Activated CD8-positive, alpha-beta memory T cell treated with anti-CD3 and anti-CD28 coated beads, Interleukin-2, amount 50 U/mL, for 4 hours (primary cell): ENCODE measurements around the gene NKX6-1.

ENCODE experiments used
- DNase-seq: peaks from one replicate; pipeline ENCODE4 v3.0.0-alpha.2; 2020

Gene NKX6-1

DNA sequence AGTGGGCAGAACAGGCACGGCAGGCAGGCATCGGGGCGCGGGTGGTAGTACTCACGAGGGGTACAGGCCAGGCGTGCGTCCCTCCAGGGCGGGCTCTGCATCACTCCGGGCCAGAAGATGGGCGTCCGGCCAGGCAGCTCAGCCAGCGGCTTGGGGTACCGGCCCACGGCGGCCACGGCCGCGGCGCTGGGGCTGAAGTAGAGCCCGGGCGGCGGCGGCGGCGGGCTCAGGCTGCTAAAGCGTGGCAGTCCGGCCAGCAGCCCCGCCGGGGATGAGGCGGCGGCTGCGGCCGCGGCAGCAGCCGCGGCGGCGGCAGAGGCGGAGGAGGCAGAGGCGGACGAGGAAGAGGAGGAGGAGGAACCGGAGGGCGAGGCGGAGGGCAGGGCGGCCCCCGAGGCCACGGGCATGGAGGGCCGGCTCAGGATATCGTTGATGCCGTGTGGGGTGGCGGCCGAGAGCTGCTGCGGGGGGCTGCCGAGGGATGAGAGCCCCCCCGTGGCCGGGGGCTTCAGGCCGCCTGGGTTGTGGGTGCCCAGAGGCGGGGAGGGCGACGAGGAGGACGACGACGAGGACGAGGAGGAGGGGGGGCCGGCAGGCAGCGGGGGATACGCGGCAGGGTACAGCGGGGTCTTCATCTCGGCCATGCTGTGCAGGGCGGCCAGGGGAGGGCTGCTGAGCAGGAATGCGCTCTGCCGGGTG, 1.4 kb downstream of the NKX6-1 start:
- no peak for DNase-seq

- no peak for DNase-seq
These were observed 2.2 kb downstream of the NKX6-1 start for GRCh38 chr4:84496706-84497503.

- no peak for DNase-seq
These were observed 2.8 kb downstream of the NKX6-1 start for GRCh38 chr4:84496331-84496705.

DNA sequence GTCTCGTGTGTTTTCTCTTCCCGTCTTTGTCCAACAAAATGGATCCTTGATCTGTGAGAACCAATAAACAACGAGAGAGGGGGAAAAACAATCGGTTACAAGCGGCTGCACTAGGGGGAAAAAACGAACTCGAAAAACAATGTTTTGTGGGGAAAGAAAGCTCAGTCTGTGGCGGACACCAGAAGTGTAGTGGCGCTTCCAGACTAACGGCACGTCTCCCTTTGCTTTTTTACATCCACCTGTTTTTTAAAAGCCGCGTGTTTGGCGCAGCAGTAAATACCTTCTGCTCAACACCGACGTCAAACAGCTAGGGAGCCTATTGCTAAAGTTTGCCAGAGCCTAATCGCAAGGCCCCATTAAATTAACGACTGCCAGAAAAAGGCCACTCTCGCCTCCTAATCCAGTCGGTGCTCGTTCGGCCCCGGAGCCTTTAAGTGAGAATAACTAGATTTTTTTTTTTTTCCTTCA, 3.3 kb downstream of the NKX6-1 start:
- DNase-seq, result no peak

DNA sequence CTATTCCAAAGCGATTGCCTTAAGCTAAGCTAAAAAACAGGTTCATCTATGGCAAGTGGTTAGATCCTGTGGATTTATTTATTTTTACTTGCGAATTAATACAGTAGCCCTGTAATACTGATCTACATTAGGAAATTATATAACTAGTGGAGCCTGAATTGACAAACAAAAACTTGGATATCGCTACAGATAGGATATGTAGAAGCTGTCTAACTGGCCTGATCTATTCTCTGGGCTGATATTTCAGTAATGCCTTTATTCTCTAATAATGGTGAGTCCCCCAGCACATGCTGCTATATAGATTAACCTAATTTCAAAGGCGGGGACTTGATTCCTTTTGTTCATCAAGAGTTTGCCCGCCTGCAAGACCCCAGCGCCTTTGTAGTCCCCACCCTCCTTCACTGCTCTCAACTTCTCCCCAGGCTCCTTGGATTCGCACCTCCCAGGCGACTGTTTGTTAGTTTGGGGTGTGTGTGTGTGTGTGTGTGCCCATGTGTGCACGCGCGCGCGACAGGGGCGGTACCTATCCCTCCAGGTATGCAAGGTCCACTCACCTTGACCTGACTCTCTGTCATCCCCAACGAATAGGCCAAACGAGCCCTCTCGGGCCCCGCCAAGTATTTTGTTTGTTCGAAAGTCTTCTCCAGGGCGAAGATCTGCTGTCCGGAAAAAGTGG, 3.8 kb downstream of the NKX6-1 start:
- DNase-seq, result no peak

GRCh38 chr4:84494531-84494930, 4.6 kb downstream of the NKX6-1 start:
- DNase-seq, result no peak

DNA sequence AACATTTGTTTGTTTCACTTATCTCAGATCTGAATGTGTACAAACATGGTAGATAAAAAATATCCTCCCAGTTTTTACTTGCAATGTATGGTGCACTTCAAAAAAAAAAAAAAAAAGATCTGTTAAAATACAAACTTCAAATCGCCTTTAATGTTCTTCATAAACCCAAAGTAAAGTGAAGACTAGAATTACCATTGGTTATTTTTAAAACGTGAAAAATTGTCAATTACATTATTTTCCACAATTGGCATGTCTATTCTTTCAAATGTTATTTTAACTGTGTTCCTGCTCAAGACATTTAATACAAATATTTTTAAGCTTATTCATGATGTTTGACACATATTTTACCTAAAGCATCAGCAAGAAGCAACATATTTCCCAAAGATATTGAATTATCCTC, 5.0 kb downstream of the NKX6-1 start:
- DNase-seq, result no peak

GRCh38 chr4:84493092-84493850, 5.8 kb downstream of the NKX6-1 start:
- no peak for DNase-seq

DNA sequence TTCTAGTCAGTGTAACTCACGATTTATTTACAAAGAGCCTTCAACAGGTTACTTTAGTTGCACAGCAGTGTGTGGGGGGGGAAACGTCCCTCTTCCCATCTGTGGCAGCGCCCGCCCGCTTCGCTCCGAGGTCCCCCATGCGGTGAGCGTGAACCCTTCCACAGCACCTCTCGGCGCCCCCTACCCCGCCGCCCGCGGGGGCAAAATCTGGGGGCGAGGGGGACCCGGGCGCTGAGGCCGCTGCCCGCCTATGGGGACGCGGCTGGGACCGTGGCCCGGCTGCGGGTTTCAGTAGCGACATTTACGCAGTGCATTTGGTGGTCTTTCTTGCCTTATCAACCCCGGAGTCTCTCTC, 6.4 kb downstream of the NKX6-1 start:
- DNase-seq, result no peak

DNA sequence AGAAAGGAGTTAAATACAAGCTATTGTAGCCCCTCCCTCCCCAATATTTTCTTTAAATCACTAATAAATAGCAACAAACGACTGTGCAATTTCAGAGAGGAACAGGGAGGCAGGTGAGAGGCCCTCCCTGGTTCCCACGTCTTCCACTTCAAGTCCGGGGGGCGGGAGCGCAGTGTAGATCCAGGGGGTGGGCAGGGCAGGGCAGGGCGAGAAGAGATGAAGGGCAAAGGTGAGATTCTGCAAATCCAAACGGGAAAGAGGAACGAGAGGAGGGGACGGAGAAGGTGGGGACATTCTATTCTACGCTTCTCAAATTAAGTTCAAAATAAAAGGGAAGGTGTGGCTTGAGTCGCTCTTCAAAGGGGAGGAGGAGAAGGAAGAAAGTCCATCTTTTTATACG, 6.8 kb downstream of the NKX6-1 start:
- DNase-seq, result no peak

- no peak for DNase-seq
These were observed 7.6 kb downstream of the NKX6-1 start for GRCh38 chr4:84491481-84491880.

DNA sequence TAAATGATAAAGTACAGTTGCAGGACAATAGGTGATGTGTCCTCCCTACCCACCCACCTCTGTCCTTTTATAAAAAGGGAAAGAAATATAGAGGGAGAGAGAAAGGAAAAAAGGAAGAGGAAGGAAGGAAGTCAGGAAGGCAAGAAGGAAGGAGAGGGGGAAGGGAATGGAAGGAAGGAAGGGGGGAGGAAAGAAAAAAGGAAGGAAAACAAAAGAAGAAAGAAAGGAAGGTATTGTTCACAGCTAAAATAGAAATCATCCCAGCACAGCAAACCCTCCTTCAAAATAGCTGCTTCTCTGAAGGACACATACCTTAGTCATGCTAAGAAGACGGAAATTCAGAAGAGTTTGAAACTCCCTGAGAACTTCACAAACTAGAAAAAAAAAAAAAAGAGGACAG, 8.4 kb downstream of the NKX6-1 start:
- no peak for DNase-seq

GRCh38 chr4:84484236-84484635, 14.9 kb downstream of the NKX6-1 start:
- DNase-seq, result no peak

- DNase-seq, result no peak
These were observed 15.4 kb downstream of the NKX6-1 start for GRCh38 chr4:84483688-84484087.

- DNase-seq, result no peak
These were observed 16.2 kb downstream of the NKX6-1 start for GRCh38 chr4:84482564-84483563.

DNA sequence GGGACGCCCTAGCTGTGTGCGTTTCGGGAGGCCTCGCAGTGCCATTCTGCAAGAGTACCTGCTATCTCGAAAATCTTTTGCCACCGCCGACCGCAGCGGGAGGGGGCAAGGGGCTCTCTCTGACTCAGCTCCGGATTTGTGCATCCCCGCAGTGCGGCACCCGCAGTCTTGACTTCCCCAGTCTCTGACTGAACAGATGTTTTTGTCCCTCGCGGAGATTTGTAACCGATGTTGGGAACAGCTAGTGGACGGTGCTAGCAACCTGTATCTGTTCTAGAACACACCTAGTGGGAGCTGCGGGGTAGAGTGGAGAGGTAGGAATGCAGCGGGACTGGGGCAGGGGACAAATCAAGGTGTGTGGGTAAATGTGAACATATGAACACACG, 17.2 kb downstream of the NKX6-1 start:
- no peak for DNase-seq

DNA sequence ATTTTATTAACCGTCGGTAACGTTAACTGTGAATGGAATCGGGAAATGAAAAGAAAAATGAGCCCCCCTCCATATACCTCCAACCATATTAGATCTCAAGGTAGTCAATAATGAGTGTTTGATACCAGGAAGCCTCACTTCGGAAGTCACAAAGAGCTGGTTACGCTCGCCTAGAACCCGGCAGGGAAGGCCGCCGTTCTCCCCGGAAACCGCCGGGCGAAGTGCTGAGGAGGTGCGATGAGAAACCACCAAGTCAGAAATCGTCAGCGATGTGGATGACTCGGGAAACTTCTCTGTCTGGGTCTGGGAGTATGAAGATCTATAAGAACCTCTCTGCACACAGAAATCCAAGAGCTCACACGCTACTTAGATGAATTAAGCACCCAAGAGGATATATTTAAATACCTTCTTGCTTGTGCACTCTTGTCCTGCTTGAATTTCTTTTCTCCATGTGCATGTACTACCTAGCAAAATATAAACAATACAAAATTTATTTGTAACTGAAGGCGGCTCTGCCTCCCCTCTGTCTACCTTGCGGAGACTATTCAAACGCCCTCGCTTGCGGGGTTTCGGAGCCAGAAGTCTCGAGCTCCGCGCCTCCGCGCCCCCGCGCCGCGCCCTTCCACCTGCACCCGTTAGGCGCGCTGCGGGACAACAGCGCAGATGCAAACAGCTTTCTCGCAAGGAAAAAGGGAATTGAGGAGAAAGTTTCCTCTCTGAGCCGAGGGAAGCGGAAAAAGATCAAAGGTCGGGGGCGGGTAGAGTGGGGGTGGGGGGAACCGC, 17.8 kb downstream of the NKX6-1 start:
- DNase-seq, result no peak

- DNase-seq, result no peak
These were observed 19.0 kb downstream of the NKX6-1 start for GRCh38 chr4:84480082-84480481.

DNA sequence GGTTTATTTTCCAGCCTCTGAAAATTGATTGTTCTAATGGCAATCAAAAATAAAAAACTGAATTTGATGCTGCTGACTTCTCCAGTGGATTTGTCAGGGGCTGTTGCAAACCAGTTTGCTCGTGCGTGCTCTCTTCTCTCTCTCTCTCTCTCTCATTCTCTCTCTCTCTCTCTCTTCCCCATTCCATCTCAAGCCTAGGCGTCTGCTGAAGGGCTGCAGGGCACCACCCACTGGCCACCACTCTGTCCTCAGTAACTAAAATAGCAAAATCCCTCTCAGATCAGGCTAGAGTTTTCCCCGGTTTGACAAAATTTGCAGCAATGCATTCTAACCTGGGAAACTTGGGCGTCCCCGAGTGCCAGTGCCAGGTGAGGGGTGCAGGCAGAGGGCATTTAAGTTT, 19.4 kb downstream of the NKX6-1 start:
- DNase-seq, result no peak

- no peak for DNase-seq
These were observed 21.4 kb downstream of the NKX6-1 start for GRCh38 chr4:84477738-84478137.

DNA sequence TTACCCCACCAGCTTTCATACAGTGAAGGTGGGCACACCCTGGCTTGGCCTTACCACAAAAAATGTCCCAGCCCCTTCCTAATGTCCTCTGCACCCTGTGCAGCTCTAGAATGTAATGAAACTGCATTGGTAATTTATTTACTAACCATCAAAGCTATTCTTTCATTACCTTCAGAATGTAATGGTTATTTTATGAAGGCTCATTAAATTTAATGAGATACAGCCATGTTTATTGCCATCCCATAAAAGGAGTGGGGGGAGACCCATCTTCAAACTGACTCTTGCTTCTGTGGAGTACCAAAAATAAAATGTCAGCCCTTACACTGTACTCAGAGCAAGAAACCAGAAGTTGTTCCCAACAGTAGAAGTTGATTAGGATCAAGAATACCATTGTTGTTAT, 25.0 kb downstream of the NKX6-1 start:
- DNase-seq, result no peak
